GM18909 (cell line): ENCODE data around the gene LASP1NB.
"Not testable (repeated sequence)": the region's sequence is repeated elsewhere in the genome, so short reads cannot be mapped to it uniquely, and the experiment has no call there.

Source experiments
- ATAC-seq: cut with Tn5 transposase; IDR thresholded peaks from one replicate; pipeline ENCODE4 v1.9.1; 2021; ENCODE audit warnings: mild to moderate bottlenecking; ENCODE audit not compliant: unreplicated experiment, poor library complexity

LASP1NB gene

DNA sequence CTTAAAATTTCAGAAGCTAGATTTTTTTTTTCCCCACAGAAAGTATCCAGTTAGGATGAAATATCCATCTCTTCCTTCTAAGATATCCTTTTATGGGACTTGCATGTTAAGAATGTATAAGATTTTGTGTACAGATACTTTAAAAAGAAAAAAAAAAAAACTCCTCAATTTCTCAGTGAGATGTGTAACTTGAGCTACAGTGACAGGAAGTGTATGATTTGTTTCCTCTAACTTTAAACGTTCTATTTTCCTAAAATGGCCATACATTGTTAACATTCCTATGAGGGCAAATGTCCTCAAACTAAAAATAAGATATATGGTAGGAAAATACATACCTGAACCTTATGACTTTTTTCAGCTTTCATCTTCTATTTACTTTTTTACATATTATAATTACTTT lies 32.9 kb downstream of the LASP1NB start:
- no peak for ATAC-seq

DNA sequence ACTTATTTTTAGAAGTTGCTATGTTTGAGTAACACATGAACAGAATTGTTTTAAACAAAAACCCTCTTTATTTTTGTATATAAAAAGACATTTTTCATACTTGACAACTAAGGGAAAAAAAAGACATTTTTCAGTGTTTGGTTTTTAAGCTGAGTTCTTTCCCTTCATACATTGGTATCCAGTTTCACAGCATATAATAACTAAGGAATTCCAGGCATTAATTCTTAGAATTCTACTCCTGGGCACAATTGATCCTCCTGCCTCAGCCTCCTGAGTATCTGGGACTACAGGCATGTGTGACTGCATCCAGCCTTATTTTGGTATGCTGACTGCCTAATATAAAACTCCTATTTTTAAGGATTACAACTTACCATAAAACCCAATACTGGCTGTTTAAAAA lies 33.3 kb downstream of the LASP1NB start:
- ATAC-seq, result no peak

- ATAC-seq, result no peak
Observed at GRCh38 chr17:38959508-38959907, 34.1 kb downstream of the LASP1NB start.

GRCh38 chr17:38960402-38960801 lies 35.0 kb downstream of the LASP1NB start:
- ATAC-seq, result no peak

- ATAC-seq, result no peak
Observed at GRCh38 chr17:38961413-38961812, 36.0 kb downstream of the LASP1NB start.

- no peak for ATAC-seq
Observed at GRCh38 chr17:38967290-38967738, 41.9 kb downstream of the LASP1NB start, which contains the start of gene FBXO47. Gene FBXO47, minus strand, starts transcription at chr17:38967403. Its CDS starts 4,378 bp downstream, at chr17:38963025.

DNA sequence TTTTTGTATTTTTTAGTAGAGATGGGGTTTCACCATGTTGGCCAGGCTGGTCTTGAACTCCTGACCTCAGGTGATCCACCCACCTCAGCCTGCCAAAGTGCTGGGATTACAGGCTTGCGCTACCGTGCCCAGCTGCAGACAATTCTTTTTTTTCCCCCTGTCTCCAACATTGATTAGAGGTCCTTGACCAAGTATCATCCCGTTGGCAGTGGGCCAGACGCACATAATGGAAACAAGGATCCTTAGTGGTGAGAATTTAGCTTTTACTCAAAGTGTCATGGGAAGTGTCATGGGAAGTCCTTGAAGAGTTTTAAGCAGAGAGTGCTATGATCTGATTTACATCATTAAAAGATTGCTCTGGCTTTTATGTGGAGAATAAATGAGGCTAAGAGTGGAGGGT lies 43.9 kb downstream of the LASP1NB start:
- ATAC-seq, result no peak

DNA sequence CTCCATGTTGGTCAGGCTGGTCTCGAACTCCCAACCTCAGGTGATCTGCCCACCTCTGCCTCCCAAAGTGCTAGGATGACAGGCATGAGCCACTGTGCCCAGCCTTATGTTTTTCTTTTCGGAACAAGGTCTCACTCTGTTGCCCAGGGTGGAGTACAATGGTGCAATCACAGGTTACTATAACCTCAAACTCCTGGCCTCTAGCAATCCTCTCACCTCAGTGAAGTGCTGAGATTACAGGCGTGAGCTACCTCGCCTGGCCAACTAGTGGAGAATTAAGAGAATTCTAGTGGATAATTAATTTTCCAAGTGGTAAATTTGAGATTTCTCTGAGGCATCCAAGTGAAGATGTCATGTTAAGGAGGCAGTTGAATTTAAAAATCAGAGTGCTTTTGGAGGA lies 44.7 kb downstream of the LASP1NB start:
- no peak for ATAC-seq

DNA sequence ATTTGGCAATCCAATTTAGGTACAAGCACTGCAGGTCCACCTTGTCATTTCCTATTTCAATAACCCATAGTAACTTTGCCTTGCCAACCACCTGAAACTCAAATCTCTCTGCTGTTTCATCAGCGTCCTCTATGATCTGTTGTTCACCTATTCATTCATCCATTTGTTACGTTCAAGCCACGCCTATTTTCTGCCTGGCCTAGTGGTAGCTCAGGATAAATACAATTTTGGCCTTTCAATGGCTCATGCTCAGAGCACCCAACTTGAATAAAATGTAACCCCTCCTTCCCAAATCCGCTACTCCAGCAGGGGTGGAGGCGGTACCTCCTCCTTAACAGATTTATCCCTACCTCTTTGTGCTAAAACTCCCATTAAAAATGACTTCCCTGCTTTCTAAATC lies 45.4 kb downstream of the LASP1NB start:
- ATAC-seq, result no peak

DNA sequence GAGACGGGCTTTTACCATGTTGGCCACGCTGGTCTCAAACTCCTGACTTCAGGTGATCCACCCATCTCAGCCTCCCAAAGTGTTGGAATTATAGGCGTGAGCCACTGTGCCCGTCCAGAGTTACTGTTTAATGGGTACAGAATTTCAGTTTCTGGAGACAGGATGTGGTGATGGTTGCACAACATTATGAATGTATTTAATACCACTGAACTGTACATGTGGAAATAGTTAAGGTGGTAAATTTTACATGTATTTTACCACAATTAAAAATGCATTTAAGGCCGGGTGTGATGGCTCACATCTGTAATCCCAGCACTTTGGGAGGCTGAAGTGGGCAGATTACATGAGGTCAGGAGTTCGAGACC lies 50.8 kb downstream of the LASP1NB start:
- not testable (repeated sequence) for ATAC-seq

GRCh38 chr17:38978180-38978579 lies 52.8 kb downstream of the LASP1NB start:
- no peak for ATAC-seq
